GM12878 (cell line): ENCODE data around the gene TUT1.

ENCODE experiments used
- CTCF ChIP-seq, 3 experiments: IDR thresholded peaks in 2 of 3; conservative IDR thresholded peaks in 1 of 3; 2 replicates each; pipeline ENCODE4 v1.5.1; 2011; ENCODE audit warnings: low read depth in 3 of 3, low read length in 3 of 3, mild to moderate bottlenecking in 3 of 3, control low read depth in 2 of 3, moderate library complexity in 2 of 3, inconsistent platforms in 1 of 3, mixed read lengths in 1 of 3; ENCODE audit not compliant: control insufficient read depth in 2 of 3, insufficient read depth in 1 of 3; ENCODE audit errors: extremely low read depth in 1 of 3
- GABPA ChIP-seq: IDR thresholded peaks from 2 replicates; pipeline ENCODE4 v1.6.1; 2014; ENCODE audit warnings: antibody characterized with exemption, low read depth, mild to moderate bottlenecking, inconsistent platforms
- MAX ChIP-seq: IDR thresholded peaks from 2 replicates; pipeline ENCODE4 v1.6.1; 2012; ENCODE audit warnings: low read depth, low read length, improper control_type of control experiment
- ZBTB33 ChIP-seq: fragments of 450-650 bp; IDR thresholded peaks from 2 replicates; pipeline ENCODE4 v1.6.1; 2017; ENCODE audit warnings: mild to moderate bottlenecking

- TF ChIP-seq ZBTB33, result no peak
- TF ChIP-seq MAX, result peak; percentile 73
- TF ChIP-seq CTCF (IDR thresholded peaks at IDR 0.05 in 2 of 3, conservative IDR thresholded peaks at IDR 0.05 in 1 of 3; ENCODE audit: control insufficient read depth in 2 of 3, extremely low read depth in 1 of 3, insufficient read depth in 1 of 3, low read depth in 3 of 3, low read length in 3 of 3), result no peak
- TF ChIP-seq GABPA, result 0 out of 2 replicates have a peak, but pooled peaks have one; percentile 28
Observed at GRCh38 chr11:62599069-62599696, 7.9 kb upstream of the TUT1 start.
